ENCODE measurements around the gene FGF8. TPM values are rescaled to one million over a fixed set of nuclear protein-coding genes. Genes with fewer than 3 reads are reported as not detected.

The FGF8 gene
- polyA plus RNA-seq, 3 donors, result not detected

DNA sequence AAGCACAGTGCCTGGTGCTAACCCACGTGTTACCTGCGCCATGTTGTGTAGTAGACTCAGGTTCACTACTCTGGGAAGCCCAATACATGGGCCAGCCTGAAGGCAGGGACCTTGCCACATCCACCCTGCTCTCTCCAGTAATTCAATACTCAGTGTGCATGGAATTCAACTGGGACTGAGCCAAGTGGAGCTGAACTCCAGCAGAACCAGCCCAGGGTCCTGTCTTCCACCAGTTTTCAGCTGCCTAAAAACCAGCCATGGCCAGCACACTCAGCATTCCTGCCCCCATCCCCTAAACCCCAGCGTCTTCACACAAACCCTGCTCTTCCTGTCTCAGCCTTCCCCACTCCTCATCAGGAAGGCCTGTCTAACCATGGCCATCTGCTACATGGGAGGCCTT lies 15.4 kb downstream of the FGF8 start:
- H3K9me3 ChIP-seq (replicated peaks in 1 of 2; ENCODE audit: control insufficient read depth in 1 of 2, insufficient read depth in 1 of 2, low read length in 2 of 2), result no peaks in the 10 kb centered on the region
- WGBS (ENCODE audit: insufficient coverage), result 89% methylated on average over 3 of the region's 3 CpGs
- no peak overlapping the region for H3K4me2 ChIP-seq (replicated peaks; ENCODE audit: extremely low read depth, low read length, poor library complexity, severe bottlenecking)
- no peak for DNase-seq
- no peaks in the 10 kb centered on the region for H3K4me1 ChIP-seq (ENCODE audit: control insufficient read depth in 1 of 2, insufficient read depth in 2 of 2, low read length in 2 of 2)
- H3K4me1 Mint-ChIP-seq, result no peaks in the 10 kb centered on the region
- no peaks in the 10 kb centered on the region for H3K36me3 Mint-ChIP-seq
- no peaks in the 10 kb centered on the region for H3K27me3 ChIP-seq (ENCODE audit: control insufficient read depth in 2 of 2, insufficient read depth in 2 of 2, low read length in 2 of 2)
- TF ChIP-seq, protein P1, sequence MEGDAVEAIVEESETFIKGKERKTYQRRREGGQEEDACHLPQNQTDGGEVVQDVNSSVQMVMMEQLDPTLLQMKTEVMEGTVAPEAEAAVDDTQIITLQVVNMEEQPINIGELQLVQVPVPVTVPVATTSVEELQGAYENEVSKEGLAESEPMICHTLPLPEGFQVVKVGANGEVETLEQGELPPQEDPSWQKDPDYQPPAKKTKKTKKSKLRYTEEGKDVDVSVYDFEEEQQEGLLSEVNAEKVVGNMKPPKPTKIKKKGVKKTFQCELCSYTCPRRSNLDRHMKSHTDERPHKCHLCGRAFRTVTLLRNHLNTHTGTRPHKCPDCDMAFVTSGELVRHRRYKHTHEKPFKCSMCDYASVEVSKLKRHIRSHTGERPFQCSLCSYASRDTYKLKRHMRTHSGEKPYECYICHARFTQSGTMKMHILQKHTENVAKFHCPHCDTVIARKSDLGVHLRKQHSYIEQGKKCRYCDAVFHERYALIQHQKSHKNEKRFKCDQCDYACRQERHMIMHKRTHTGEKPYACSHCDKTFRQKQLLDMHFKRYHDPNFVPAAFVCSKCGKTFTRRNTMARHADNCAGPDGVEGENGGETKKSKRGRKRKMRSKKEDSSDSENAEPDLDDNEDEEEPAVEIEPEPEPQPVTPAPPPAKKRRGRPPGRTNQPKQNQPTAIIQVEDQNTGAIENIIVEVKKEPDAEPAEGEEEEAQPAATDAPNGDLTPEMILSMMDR (IDR thresholded peaks at IDR 0.05), result no peak
- H3K9ac ChIP-seq (ENCODE audit: insufficient read depth, low read length, poor library complexity, severe bottlenecking), result no peak overlapping the region
- H3K27ac ChIP-seq (ENCODE audit: low read depth in 1 of 2, low read length in 2 of 2), result no peak overlapping the region
- no peaks in the 10 kb centered on the region for H4K20me1 ChIP-seq (ENCODE audit: insufficient read depth, low read length)
- peak overlapping the region in 1 of 7 donors; percentile 64 for H3K27ac Mint-ChIP-seq
- H2AFZ ChIP-seq (ENCODE audit: insufficient read depth, low read depth, low read length, poor library complexity, severe bottlenecking), result no peak overlapping the region
- peaks cover 0 to 5% (median 0%) of the 10 kb centered on the region in 7 donors for H3K9me3 Mint-ChIP-seq
- H3K36me3 ChIP-seq (replicated peaks in 1 of 2; ENCODE audit: control insufficient read depth in 1 of 2, insufficient read depth in 2 of 2, low read length in 2 of 2), result no peaks in the 10 kb centered on the region
- intact Hi-C loops (cut with micrococcal nuclease), result no loop called here
- no peak overlapping the region for H3K4me3 ChIP-seq (replicated peaks in 1 of 3; ENCODE audit: low read depth in 2 of 3, low read length in 3 of 3)
- no peak overlapping the region for H3K4me3 Mint-ChIP-seq
- H3K79me2 ChIP-seq (ENCODE audit: insufficient read depth, low read length), result no peaks in the 10 kb centered on the region
- H3K27me3 Mint-ChIP-seq (ENCODE audit: low read depth in 3 of 3), result peaks cover 7 to 34% (median 12%) of the 10 kb centered on the region in 3 donors

DNA sequence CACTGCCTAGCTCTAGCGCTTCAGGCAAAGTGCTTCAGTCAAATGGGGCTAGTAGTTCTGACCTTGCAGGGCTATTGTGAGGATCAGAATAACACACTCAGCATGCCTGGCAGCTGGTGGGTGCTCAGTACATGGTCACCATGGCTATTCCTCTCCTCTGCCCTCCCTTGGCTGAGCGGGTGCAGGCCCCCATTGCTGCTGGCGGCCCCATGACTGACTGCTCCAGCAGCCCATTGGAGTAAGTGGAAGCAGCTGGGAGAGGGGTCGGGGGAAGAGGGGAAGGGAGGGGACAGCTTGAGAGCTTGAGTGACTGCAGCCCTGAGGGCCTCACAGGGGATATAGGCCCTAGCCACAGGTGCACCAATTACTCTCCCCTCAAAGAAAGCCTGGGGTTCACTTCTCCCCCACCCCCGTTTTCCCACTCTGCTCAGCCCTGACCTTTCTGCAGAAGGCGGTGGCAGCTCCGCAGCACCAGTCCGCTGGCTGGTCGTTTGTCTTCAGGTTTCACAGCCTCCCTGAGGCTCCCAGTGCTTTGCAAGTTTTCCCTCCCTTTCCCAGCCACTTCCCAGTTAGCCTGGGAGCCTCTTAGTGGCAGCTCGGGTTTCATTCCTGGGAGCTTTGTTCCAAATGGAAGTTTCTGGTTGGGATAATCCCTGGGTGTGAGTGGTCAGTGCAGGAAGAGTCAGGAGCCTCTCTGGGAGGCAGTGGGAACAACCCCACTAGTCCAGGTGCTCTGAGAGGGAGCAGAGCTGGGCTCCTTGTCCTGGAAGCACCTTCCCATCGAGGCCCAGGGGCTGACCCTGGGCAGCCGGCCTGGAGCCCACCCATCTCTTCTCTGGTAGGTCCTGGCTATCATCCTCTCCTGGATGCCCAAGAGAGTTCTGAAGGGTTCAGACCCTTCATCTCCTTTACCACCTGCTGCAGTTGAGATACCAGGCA lies 16.3 kb downstream of the FGF8 start:
- H3K27ac Mint-ChIP-seq, result no peak overlapping the region
- Histone ChIP-seq H3K36me3 (replicated peaks in 1 of 2; ENCODE audit: control insufficient read depth in 1 of 2, insufficient read depth in 2 of 2, low read length in 2 of 2) (no peaks in the 10 kb centered on the region), H3K9me3 (replicated peaks in 1 of 2; ENCODE audit: control insufficient read depth in 1 of 2, insufficient read depth in 1 of 2, low read length in 2 of 2) (no peaks in the 10 kb centered on the region), H3K4me3 (replicated peaks in 1 of 3; ENCODE audit: low read depth in 2 of 3, low read length in 3 of 3) (no peak overlapping the region), H3K9ac (ENCODE audit: insufficient read depth, low read length, poor library complexity, severe bottlenecking) (no peak overlapping the region), H3K79me2 (ENCODE audit: insufficient read depth, low read length) (no peaks in the 10 kb centered on the region), H3K4me1 (ENCODE audit: control insufficient read depth in 1 of 2, insufficient read depth in 2 of 2, low read length in 2 of 2) (no peaks in the 10 kb centered on the region), H3K27ac (ENCODE audit: low read depth in 1 of 2, low read length in 2 of 2) (no peak overlapping the region), H3K4me2 (replicated peaks; ENCODE audit: extremely low read depth, low read length, poor library complexity, severe bottlenecking) (no peak overlapping the region), H4K20me1 (ENCODE audit: insufficient read depth, low read length) (no peaks in the 10 kb centered on the region), H2AFZ (ENCODE audit: insufficient read depth, low read depth, low read length, poor library complexity, severe bottlenecking) (no peak overlapping the region), H3K27me3 (ENCODE audit: control insufficient read depth in 2 of 2, insufficient read depth in 2 of 2, low read length in 2 of 2) (no peaks in the 10 kb centered on the region)
- intact Hi-C loops (cut with micrococcal nuclease), result no loop called here
- TF ChIP-seq, protein P1 (IDR thresholded peaks at IDR 0.05), result no peak
- H3K4me1 Mint-ChIP-seq, result no peaks in the 10 kb centered on the region
- H3K36me3 Mint-ChIP-seq, result no peaks in the 10 kb centered on the region
- H3K9me3 Mint-ChIP-seq, result peaks cover 0 to 5% (median 0%) of the 10 kb centered on the region in 7 donors
- no peak for DNase-seq
- WGBS (ENCODE audit: insufficient coverage), result 82% methylated on average over 8 of the region's 12 CpGs
- no peak overlapping the region for H3K4me3 Mint-ChIP-seq
- H3K27me3 Mint-ChIP-seq (ENCODE audit: low read depth in 3 of 3), result peaks cover 8 to 35% (median 19%) of the 10 kb centered on the region in 3 donors
